GM12874 (cell line): ENCODE measurements around the gene CASR.

Experiments used
- CTCF ChIP-seq: IDR thresholded peaks from 2 replicates; pipeline ENCODE4 v1.5.1; 2011; ENCODE audit warnings: low read depth, mild to moderate bottlenecking, control low read depth, low read length, moderate library complexity; ENCODE audit not compliant: insufficient read depth

The CASR gene

GRCh38 chr3:122263974-122264588, 80.6 kb downstream of the CASR start:
- TF ChIP-seq CTCF: no peak

GRCh38 chr3:122265957-122266356, 82.5 kb downstream of the CASR start:
- TF ChIP-seq CTCF: no peak

- TF ChIP-seq CTCF: no peak
Observed at GRCh38 chr3:122268257-122269024, 85.0 kb downstream of the CASR start.

GRCh38 chr3:122269045-122269444, 85.6 kb downstream of the CASR start:
- no peak for TF ChIP-seq CTCF

DNA sequence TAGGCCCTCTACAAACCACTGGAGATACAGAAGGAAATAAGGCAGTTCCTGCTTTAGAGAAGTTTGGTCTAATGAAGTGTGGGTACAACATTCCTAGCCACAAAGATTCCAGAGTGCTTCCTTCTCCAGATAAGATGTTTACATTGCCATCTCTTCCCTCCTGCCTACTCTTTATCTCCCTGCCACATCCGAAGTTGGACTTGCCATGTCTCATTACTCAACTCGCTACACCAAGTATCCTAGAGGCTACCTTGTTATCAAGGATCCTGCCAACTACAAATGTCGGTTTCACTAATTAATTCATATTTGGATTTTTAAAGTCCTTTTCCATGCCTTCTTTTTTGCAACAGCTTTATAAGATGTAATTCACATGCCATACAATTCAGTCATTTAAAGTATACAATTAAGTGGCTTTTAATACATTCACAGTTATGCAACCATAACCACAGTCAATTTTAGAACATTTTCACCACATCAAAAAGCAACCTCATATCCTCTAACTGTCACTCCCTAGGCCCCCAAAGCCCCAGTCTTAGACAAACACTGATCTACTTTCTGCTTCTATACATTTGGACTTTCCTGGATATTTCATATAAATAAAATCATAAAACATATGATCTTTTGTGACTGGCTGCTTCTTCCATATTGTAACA, 87.9 kb downstream of the CASR start:
- TF ChIP-seq CTCF: no peak

- TF ChIP-seq CTCF: no peak
Observed at GRCh38 chr3:122272879-122273278, 89.4 kb downstream of the CASR start.

DNA sequence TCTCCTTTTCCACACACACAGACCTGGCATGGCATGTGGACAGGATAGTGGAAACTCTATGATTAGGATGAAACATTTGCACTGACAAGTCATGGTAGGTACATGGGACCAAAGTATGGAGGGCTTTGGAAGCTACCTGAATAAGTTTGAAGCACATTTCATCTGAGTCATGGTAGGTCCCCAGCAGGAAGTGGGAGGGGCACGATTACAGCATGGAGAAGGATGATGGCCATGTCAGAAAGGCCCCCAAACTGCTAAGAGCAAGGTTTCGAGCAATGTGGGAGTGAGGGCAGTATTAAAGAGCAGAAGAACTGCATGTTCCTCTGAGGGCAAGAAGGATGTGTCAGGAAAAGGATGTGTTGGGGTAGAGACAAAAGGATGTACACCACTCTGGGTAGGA, 90.0 kb downstream of the CASR start:
- TF ChIP-seq CTCF: no peak
